ENCODE results near the gene SHISA8. TPM values are rescaled to one million over a fixed set of nuclear protein-coding genes. Genes with fewer than 3 reads are reported as not detected.

The SHISA8 gene
- polyA plus RNA-seq, 1 experiment: not detected

GRCh38 chr22:41934284-41935014 lies 19.6 kb upstream of the SHISA8 start:
- DNase-seq (ENCODE audit: low read depth, low spot score): no peak
- CTCF ChIA-PET: interaction anchor here (0.6 to 1.3 kb wide), 3 partner anchors 9 to 237 kb away, joined by 3 to 5 read pairs (median 4); no protein-coding TSS in a partner anchor
- TF ChIP-seq, protein P1, sequence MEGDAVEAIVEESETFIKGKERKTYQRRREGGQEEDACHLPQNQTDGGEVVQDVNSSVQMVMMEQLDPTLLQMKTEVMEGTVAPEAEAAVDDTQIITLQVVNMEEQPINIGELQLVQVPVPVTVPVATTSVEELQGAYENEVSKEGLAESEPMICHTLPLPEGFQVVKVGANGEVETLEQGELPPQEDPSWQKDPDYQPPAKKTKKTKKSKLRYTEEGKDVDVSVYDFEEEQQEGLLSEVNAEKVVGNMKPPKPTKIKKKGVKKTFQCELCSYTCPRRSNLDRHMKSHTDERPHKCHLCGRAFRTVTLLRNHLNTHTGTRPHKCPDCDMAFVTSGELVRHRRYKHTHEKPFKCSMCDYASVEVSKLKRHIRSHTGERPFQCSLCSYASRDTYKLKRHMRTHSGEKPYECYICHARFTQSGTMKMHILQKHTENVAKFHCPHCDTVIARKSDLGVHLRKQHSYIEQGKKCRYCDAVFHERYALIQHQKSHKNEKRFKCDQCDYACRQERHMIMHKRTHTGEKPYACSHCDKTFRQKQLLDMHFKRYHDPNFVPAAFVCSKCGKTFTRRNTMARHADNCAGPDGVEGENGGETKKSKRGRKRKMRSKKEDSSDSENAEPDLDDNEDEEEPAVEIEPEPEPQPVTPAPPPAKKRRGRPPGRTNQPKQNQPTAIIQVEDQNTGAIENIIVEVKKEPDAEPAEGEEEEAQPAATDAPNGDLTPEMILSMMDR (IDR thresholded peaks at IDR 0.05; ENCODE audit: low read depth, low read length): no peak
- POLR2A ChIA-PET: interaction anchor here (0.6 kb wide), 1 partner anchor 13 kb away, joined by 6 read pairs; no protein-coding TSS in a partner anchor
- no peaks in the 10 kb centered on the region for H3K27me3 ChIP-seq (ENCODE audit: control insufficient read depth, insufficient read depth, low read length)
- no peaks in the 10 kb centered on the region; the same call in 1 of the 2 replicates for H3K9me3 ChIP-seq (ENCODE audit: control insufficient read depth, insufficient read depth, low read length)
- no peak overlapping the region for H3K4me3 ChIP-seq (ENCODE audit: low read depth, low read length)
- H3K27ac ChIP-seq (ENCODE audit: low read depth, low read length): no peak overlapping the region

GRCh38 chr22:41933411-41934177 lies 18.7 kb upstream of the SHISA8 start:
- Histone ChIP-seq H3K27me3 (ENCODE audit: control insufficient read depth, insufficient read depth, low read length) (no peaks in the 10 kb centered on the region), H3K9me3 (ENCODE audit: control insufficient read depth, insufficient read depth, low read length) (no peaks in the 10 kb centered on the region; the same call in 1 of the 2 replicates), H3K4me3 (ENCODE audit: low read depth, low read length) (no peak overlapping the region), H3K27ac (ENCODE audit: low read depth, low read length) (no peak overlapping the region)
- ChIA-PET POLR2A (no interaction called here), CTCF (interaction anchor here (1.3 kb wide), 1 partner anchor 236 kb away, joined by 5 read pairs; no protein-coding TSS in a partner anchor)
- no peak for DNase-seq (ENCODE audit: low read depth, low spot score)
- TF ChIP-seq, protein P1 (IDR thresholded peaks at IDR 0.05; ENCODE audit: low read depth, low read length): no peak

DNA sequence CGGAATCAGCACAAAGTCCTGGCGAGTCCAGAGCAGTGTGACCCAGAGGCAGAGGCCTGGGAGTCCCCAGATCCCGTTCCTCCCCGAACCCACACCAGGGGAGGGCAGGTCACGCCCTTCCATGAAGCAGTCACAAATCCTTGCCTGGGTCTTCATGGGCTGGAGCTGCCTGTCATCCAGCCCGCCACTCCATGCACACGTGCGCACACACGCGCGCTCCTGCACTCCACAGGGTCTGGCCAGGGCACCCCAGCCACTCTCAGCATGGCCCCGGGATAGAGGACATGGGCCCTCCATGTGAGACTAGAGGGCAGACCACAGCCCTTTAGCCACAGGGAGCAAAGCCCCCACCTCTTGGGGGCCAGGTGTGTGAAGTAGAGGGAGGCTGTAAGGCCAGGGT lies 17.5 kb upstream of the SHISA8 start:
- Histone ChIP-seq H3K27me3 (ENCODE audit: control insufficient read depth, insufficient read depth, low read length) (no peaks in the 10 kb centered on the region), H3K9me3 (ENCODE audit: control insufficient read depth, insufficient read depth, low read length) (no peaks in the 10 kb centered on the region), H3K4me3 (ENCODE audit: low read depth, low read length) (no peak overlapping the region), H3K27ac (ENCODE audit: low read depth, low read length) (no peak overlapping the region)
- TF ChIP-seq, protein P1 (IDR thresholded peaks at IDR 0.05; ENCODE audit: low read depth, low read length): no peak
- ChIA-PET POLR2A (no interaction called here), CTCF (no interaction called here)
- DNase-seq (ENCODE audit: low read depth, low spot score): no peak

DNA sequence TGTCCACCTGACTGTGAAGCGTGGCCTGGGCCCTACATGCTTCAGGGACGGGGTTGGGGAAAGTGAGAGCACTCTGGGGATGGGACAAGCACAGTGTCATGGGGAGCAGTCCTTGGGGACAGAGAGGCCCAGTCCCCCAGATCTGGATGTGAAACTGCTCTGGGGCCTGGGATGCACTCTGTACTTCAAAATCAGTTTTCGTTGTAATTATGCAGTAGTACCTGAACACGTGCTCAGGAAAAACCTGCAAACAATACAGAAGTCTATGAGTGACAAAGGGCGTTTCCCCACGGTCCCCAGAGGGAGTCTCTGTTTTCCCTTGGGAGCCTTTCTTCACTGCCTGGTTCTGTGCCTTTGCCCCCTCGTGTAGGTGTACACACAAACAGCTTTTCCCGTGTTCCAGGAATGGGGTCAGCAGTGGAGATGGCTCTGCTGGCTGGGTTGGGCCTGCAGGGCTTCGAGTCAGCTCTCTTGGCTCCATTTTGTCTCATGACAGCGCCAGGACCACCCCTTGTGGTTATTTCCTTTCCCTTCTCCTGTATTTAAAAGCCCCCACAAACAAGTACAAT lies 16.9 kb upstream of the SHISA8 start:
- TF ChIP-seq, protein P1 (IDR thresholded peaks at IDR 0.05; ENCODE audit: low read depth, low read length): no peak
- Histone ChIP-seq H3K4me3 (ENCODE audit: low read depth, low read length) (no peak overlapping the region), H3K27ac (ENCODE audit: low read depth, low read length) (no peak overlapping the region), H3K9me3 (ENCODE audit: control insufficient read depth, insufficient read depth, low read length) (no peaks in the 10 kb centered on the region), H3K27me3 (ENCODE audit: control insufficient read depth, insufficient read depth, low read length) (no peaks in the 10 kb centered on the region)
- ChIA-PET CTCF (interaction anchor here (0.6 to 1.8 kb wide), 2 partner anchors 9 to 235 kb away, joined by 3 to 6 read pairs; no protein-coding TSS in a partner anchor), POLR2A (no interaction called here)
- DNase-seq (ENCODE audit: low read depth, low spot score): no peak
